Muscle layer of duodenum (tissue), 2 donors: Measurements from ENCODE around the gene DTX1.
"Not testable (repeated sequence)": the region's sequence is repeated elsewhere in the genome, so short reads cannot be mapped to it uniquely, and the experiment has no call there.

Experiments used
- H3K27ac ChIP-seq: one replicate; pipeline ENCODE4 v1.7.0; 2013; ENCODE audit warnings: mild to moderate bottlenecking, low read length
- H3K27me3 ChIP-seq: one replicate; pipeline ENCODE4 v1.7.0; 2013; ENCODE audit warnings: low read depth, mild to moderate bottlenecking, control low read depth, low read length
- H3K36me3 ChIP-seq, 2 donors: one replicate each; pipeline ENCODE4 v1.7.0; 2013; ENCODE audit warnings: low read length in 2 of 2, control low read depth in 1 of 2, mild to moderate bottlenecking in 1 of 2; ENCODE audit not compliant: insufficient read depth in 2 of 2, control insufficient read depth in 1 of 2
- H3K4me1 ChIP-seq, 2 donors: one replicate each; pipeline ENCODE4 v1.7.0; 2013; ENCODE audit warnings: low read length in 2 of 2, mild to moderate bottlenecking in 2 of 2, control low read depth in 1 of 2, moderate library complexity in 1 of 2; ENCODE audit not compliant: insufficient read depth in 2 of 2, control insufficient read depth in 1 of 2
- H3K4me3 ChIP-seq, 2 donors: one replicate each; pipeline ENCODE4 v1.7.0; 2013; ENCODE audit warnings: low read length in 2 of 2, low read depth in 1 of 2, mild to moderate bottlenecking in 1 of 2
- H3K9me3 ChIP-seq, 2 donors: one replicate each; pipeline ENCODE4 v1.7.0; 2013; ENCODE audit warnings: low read length in 2 of 2, control low read depth in 1 of 2, mild to moderate bottlenecking in 1 of 2; ENCODE audit not compliant: control insufficient read depth in 1 of 2
- donor health status: healthy.

The DTX1 gene

GRCh38 chr12:113111247-113111646 is 54.7 kb downstream of the DTX1 start:
- H3K27me3 ChIP-seq, result no peaks in the 10 kb centered on the region
- no peaks in the 10 kb centered on the region for H3K9me3 ChIP-seq
- H3K4me3 ChIP-seq, result no peak overlapping the region
- H3K27ac ChIP-seq, result no peak overlapping the region
- no peaks in the 10 kb centered on the region for H3K36me3 ChIP-seq
- H3K4me1 ChIP-seq, result no peaks in the 10 kb centered on the region

- Histone ChIP-seq H3K27me3 (no peaks in the 10 kb centered on the region), H3K27ac (no peak overlapping the region), H3K36me3 (no peaks in the 10 kb centered on the region), H3K4me3 (no peak overlapping the region), H3K9me3 (no peaks in the 10 kb centered on the region), H3K4me1 (no peaks in the 10 kb centered on the region)
Measured at GRCh38 chr12:113112043-113112899, 55.7 kb downstream of the DTX1 start.

GRCh38 chr12:113113397-113113796 is 56.9 kb downstream of the DTX1 start:
- Histone ChIP-seq H3K4me3 (no peak overlapping the region), H3K4me1 (no peaks in the 10 kb centered on the region), H3K9me3 (no peaks in the 10 kb centered on the region), H3K27me3 (no peaks in the 10 kb centered on the region), H3K27ac (no peak overlapping the region), H3K36me3 (no peaks in the 10 kb centered on the region)

GRCh38 chr12:113114447-113115178 is 58.1 kb downstream of the DTX1 start:
- Histone ChIP-seq H3K36me3 (no peaks in the 10 kb centered on the region), H3K27ac (no peak overlapping the region), H3K4me3 (no peak overlapping the region), H3K27me3 (peaks cover 5% of the 10 kb centered on the region), H3K4me1 (no peaks in the 10 kb centered on the region), H3K9me3 (no peaks in the 10 kb centered on the region)

- Histone ChIP-seq H3K27me3 (peaks cover 6% of the 10 kb centered on the region), H3K4me1 (no peaks in the 10 kb centered on the region)
Measured at GRCh38 chr12:113115455-113116126, 59.1 kb downstream of the DTX1 start.

GRCh38 chr12:113116875-113117274 is 60.3 kb downstream of the DTX1 start:
- Histone ChIP-seq H3K4me1 (no peaks in the 10 kb centered on the region), H3K27me3 (peaks cover 6% of the 10 kb centered on the region), H3K36me3 (no peaks in the 10 kb centered on the region), H3K9me3 (no peaks in the 10 kb centered on the region), H3K27ac (no peak overlapping the region), H3K4me3 (no peak overlapping the region)

More at GRCh38 chr12:113115455-113116126, 59.1 kb downstream of the DTX1 start:
- H3K4me3 ChIP-seq, result no peak overlapping the region
- H3K27ac ChIP-seq, result no peak overlapping the region
- H3K9me3 ChIP-seq, result no peaks in the 10 kb centered on the region
- no peaks in the 10 kb centered on the region for H3K36me3 ChIP-seq

GRCh38 chr12:113117684-113118083 is 61.2 kb downstream of the DTX1 start:
- H3K9me3 ChIP-seq, H3K4me3 ChIP-seq, H3K27ac ChIP-seq, H3K27me3 ChIP-seq, H3K4me1 ChIP-seq, H3K36me3 ChIP-seq: not testable (repeated sequence)

- peaks cover 0 to 2% of the 10 kb centered on the region in 2 donors for H3K9me3 ChIP-seq
- H3K27me3 ChIP-seq, result peaks cover 6% of the 10 kb centered on the region
- H3K27ac ChIP-seq, result no peak overlapping the region
- H3K4me3 ChIP-seq, result no peak overlapping the region
- no peaks in the 10 kb centered on the region for H3K4me1 ChIP-seq
- no peaks in the 10 kb centered on the region for H3K36me3 ChIP-seq
Measured at GRCh38 chr12:113118142-113118541, 61.6 kb downstream of the DTX1 start.

- Histone ChIP-seq H3K36me3 (no peaks in the 10 kb centered on the region), H3K4me3 (no peak overlapping the region), H3K27ac (no peak overlapping the region), H3K9me3 (peaks cover 0 to 5% of the 10 kb centered on the region in 2 donors), H3K27me3 (peaks cover 6% of the 10 kb centered on the region), H3K4me1 (no peaks in the 10 kb centered on the region)
Measured at GRCh38 chr12:113119980-113120669, 63.6 kb downstream of the DTX1 start.

GRCh38 chr12:113120670-113121370 is 64.3 kb downstream of the DTX1 start:
- Histone ChIP-seq H3K9me3 (peaks cover 0 to 5% of the 10 kb centered on the region in 2 donors), H3K27ac (no peak overlapping the region), H3K4me3 (no peak overlapping the region)

More at GRCh38 chr12:113120670-113121370, 64.3 kb downstream of the DTX1 start:
- Histone ChIP-seq H3K36me3 (no peaks in the 10 kb centered on the region), H3K4me1 (no peaks in the 10 kb centered on the region), H3K27me3 (peaks cover 6% of the 10 kb centered on the region)
